HepG2 (cell line): ENCODE measurements around the gene VPS13D. TPM values are rescaled to one million over a fixed set of nuclear protein-coding genes. Genes with fewer than 3 reads are reported as not detected.
A peak's percentile ranks its signal among the peaks of the same experiment; 100 is the strongest.

ENCODE experiments used
- ATAC-seq: fragments of 200-7000 bp; cut with Tn5 transposase; 3 replicates; pipeline ENCODE4 v1.9.1; 2020; ENCODE audit warnings: mild to moderate bottlenecking, moderate library complexity
- BruUV-seq: library from RNA; stranded (reverse); fragments of 400-500 nt; replicated peaks from 2 replicates; lab custom pipeline; 2021; lab: Mats Ljungman, UMichigan
- CTCF ChIA-PET: fragments of 300-600 bp; formaldehyde crosslinking; extraction: SDS; loops from one replicate; lab custom pipeline; 2021; ENCODE audit warnings: low total read pairs, inconsistent platforms, low intra/inter-chr PET ratio; lab: Yijun Ruan, JAX
- POLR2A ChIA-PET: fragments of 350-600 bp; sonication (Branson Sonifier 250); formaldehyde crosslinking; loops from one replicate; lab custom pipeline; 2020; ENCODE audit warnings: antibody characterized with exemption, inconsistent platforms; lab: Yijun Ruan, JAX
- DNase-seq: peaks from one replicate; pipeline ENCODE4 v3.0.0-alpha.2; 2015; ENCODE audit warnings: low spot score
- FAIRE-seq: peaks from 3 replicates; lab custom pipeline; 2011; peaks lifted over from hg19 to GRCh38; lab: Jason Lieb, UNC
- H2AFZ ChIP-seq: one replicate; pipeline ENCODE4 v1.6.1; 2011; ENCODE audit warnings: low read length, inconsistent platforms
- H3K27ac ChIP-seq: fragments of 300-600 bp; 3 replicates; pipeline ENCODE4 v1.8.0; 2011; ENCODE audit warnings: mixed run types, mild to moderate bottlenecking, mixed read lengths, low read length, inconsistent platforms; ENCODE audit not compliant: insufficient read depth; ENCODE audit errors: extremely low read length
- H3K27me3 ChIP-seq, 2 experiments: fragments of 200-600 bp in 1 of 2; 2 replicates in 1 of 2; 3 replicates in 1 of 2; pipeline versions ENCODE4 v1.6.0 to v1.8.0; 2011; ENCODE audit warnings: low read length in 2 of 2, mild to moderate bottlenecking in 2 of 2, moderate library complexity in 2 of 2, inconsistent platforms in 1 of 2; ENCODE audit not compliant: insufficient read depth in 2 of 2, control insufficient read depth in 1 of 2
- H3K36me3 ChIP-seq, 2 experiments: fragments of 200-600 bp in 1 of 2; replicated peaks in 1 of 2; 2 replicates in 1 of 2; 3 replicates in 1 of 2; pipeline versions ENCODE4 v1.5.1 to v1.8.0; 2011; ENCODE audit warnings: low read length in 2 of 2, inconsistent platforms in 1 of 2; ENCODE audit not compliant: insufficient read depth in 2 of 2, control insufficient read depth in 1 of 2
- H3K4me1 ChIP-seq: 2 replicates; pipeline ENCODE4 v1.5.1; 2012; ENCODE audit warnings: low read length, inconsistent platforms; ENCODE audit not compliant: insufficient read depth
- H3K4me2 ChIP-seq: 2 replicates; pipeline ENCODE4 v1.6.0; 2011; ENCODE audit warnings: low read depth, low read length, inconsistent platforms
- H3K4me3 ChIP-seq, 3 experiments: fragments of 200-600 bp in 1 of 3; sonication (generic), shearing (Covaris generic) in 1 of 3; replicated peaks in 1 of 3; 2 replicates each; pipeline ENCODE4 v1.5.1; 2011 to 2016; ENCODE audit warnings: low read length in 3 of 3, inconsistent platforms in 2 of 3, low read depth in 2 of 3, mild to moderate bottlenecking in 2 of 3, control low read depth in 1 of 3, mixed read lengths in 1 of 3; ENCODE audit not compliant: insufficient read depth in 1 of 3
- H3K79me2 ChIP-seq: one replicate; pipeline ENCODE4 v1.6.1; 2011; ENCODE audit warnings: low read length, inconsistent platforms; ENCODE audit not compliant: insufficient read depth
- H3K9ac ChIP-seq: 2 replicates; pipeline ENCODE4 v1.6.0; 2011; ENCODE audit warnings: mild to moderate bottlenecking, low read depth, low read length, inconsistent platforms; ENCODE audit not compliant: insufficient read depth
- H3K9me3 ChIP-seq: 2 replicates; pipeline ENCODE4 v1.5.1; 2012; ENCODE audit warnings: mild to moderate bottlenecking, low read length
- H4K20me1 ChIP-seq: 2 replicates; pipeline ENCODE4 v1.6.0; 2011; ENCODE audit warnings: inconsistent platforms, mild to moderate bottlenecking, low read length, moderate library complexity; ENCODE audit not compliant: insufficient read depth
- GLMP ChIP-seq: sonication (generic); formaldehyde crosslinking; IDR thresholded peaks from 2 replicates; pipeline ENCODE4 v1.9.0; 2021; ENCODE audit warnings: missing genetic modification reagents, mild to moderate bottlenecking, borderline replicate concordance
- ZFP41 ChIP-seq: sonication (generic); formaldehyde crosslinking; IDR thresholded peaks from 2 replicates; pipeline ENCODE4 v1.4.0; 2020; ENCODE audit warnings: mild to moderate bottlenecking, missing genetic modification reagents, borderline replicate concordance
- ZNF629 ChIP-seq: sonication (generic); formaldehyde crosslinking; conservative IDR thresholded peaks from 2 replicates; pipeline ENCODE4 v1.5.0; 2020; ENCODE audit warnings: missing genetic modification reagents
- WGBS: methylation state at CpG from one replicate; pipeline ENCODE4 v1.1.6; 2017; ENCODE audit warnings: low lambda C conversion rate; 5-methylcytosine and 5-hydroxymethylcytosine counted together
- in situ Hi-C: cut with HindIII; loops from 2 replicates; pipeline ENCODE4 v1.10.0; 2017; ENCODE audit warnings: low pct_unique_long_range_greater_than_20kb; ENCODE audit not compliant: extremely low pct_ligation_motif_present
- intact Hi-C: fragments of 100-400 bp; cut with micrococcal nuclease; formaldehyde crosslinking; loops from one replicate; pipeline ENCODE4 v1.10.0; 2022; ENCODE audit not compliant: unreplicated experiment
- polyA plus RNA-seq, 8 experiments: library from polyadenylated mRNA; depleted of rRNA in 3 of 8; stranded (reverse) in 7 of 8; unstranded in 1 of 8; fragments of >200 nt; fragmentation: Illumina TruSeq in 4 of 8; extraction: Trizol in 4 of 8; gene quantifications; 2 replicates each; pipeline versions ENCODE4 v1.2.1 to v1.2.3, GENCODE V29; 2011 to 2016; ENCODE audit warnings: low read depth in 4 of 8, missing spikeins in 1 of 8, mixed read lengths in 1 of 8; ENCODE audit not compliant: insufficient read depth in 1 of 8
- total RNA-seq, 5 experiments: library from RNA; depleted of rRNA; stranded (reverse); fragments of >200 nt; fragmentation: Illumina TruSeq; extraction: Trizol; gene quantifications; 2 replicates each; pipeline ENCODE4 v1.2.3, GENCODE V29; 2016; ENCODE audit warnings: low read depth in 1 of 5
- TF ChIP-seq, protein P1 (sequence below): sonication (generic); formaldehyde crosslinking; IDR thresholded peaks from 2 replicates; pipeline ENCODE4 v1.4.0; 2020; ENCODE audit warnings: missing genetic modification reagents, mild to moderate bottlenecking, borderline replicate concordance
- TF ChIP-seq, protein P2 (sequence below): sonication (generic); formaldehyde crosslinking; IDR thresholded peaks from 2 replicates; pipeline ENCODE4 v1.8.0; 2022; ENCODE audit warnings: missing genetic modification reagents, mild to moderate bottlenecking, borderline replicate concordance
- TF ChIP-seq, protein P3 (sequence below): fragments of 450-650 bp; IDR thresholded peaks from 2 replicates; pipeline ENCODE4 v1.6.1; 2017

VPS13D gene
- total and polyA plus RNA-seq, 2 of the 13 experiments (the other 11 are each of a cell fraction or from before 2014, with no cell fraction given): 8.6 to 13.9 TPM

DNA sequence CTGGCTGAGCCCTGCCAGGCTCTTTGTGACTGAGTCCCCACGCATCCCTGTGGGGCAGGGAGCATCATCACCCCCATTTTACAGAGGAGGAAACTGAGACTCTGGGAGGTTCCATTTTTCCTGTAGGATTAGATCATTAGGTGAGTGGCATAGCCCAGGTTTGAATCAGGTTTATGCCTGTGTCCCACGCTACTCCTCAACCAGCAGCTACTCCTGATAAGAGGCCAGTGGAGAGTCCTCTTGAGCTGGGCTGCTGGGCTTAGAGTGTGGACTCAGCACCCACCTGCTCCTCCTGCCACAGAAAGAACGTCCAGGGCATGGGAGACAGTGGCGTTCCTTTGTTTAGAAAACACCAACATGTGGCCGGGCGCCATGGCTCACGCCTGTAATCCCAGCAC is 32.3 kb upstream of the VPS13D start:
- Histone ChIP-seq H3K36me3 (no peaks in the 10 kb centered on the region), H3K9me3 (no peaks in the 10 kb centered on the region), H2AFZ (no peak overlapping the region), H3K4me2 (no peak overlapping the region), H4K20me1 (no peaks in the 10 kb centered on the region), H3K4me1 (peaks cover 21% of the 10 kb centered on the region), H3K4me3 (no peak overlapping the region), H3K79me2 (no peaks in the 10 kb centered on the region), H3K27me3 (peaks cover 3 to 8% of the 10 kb centered on the region in 2 experiments; a peak in 2 of 5 replicates), H3K9ac (no peak overlapping the region), H3K27ac (no peak overlapping the region)
- WGBS: 61% methylated on average over 7 of the region's 7 CpGs
- in situ Hi-C loops: no loop called here
- TF ChIP-seq, protein P1, sequence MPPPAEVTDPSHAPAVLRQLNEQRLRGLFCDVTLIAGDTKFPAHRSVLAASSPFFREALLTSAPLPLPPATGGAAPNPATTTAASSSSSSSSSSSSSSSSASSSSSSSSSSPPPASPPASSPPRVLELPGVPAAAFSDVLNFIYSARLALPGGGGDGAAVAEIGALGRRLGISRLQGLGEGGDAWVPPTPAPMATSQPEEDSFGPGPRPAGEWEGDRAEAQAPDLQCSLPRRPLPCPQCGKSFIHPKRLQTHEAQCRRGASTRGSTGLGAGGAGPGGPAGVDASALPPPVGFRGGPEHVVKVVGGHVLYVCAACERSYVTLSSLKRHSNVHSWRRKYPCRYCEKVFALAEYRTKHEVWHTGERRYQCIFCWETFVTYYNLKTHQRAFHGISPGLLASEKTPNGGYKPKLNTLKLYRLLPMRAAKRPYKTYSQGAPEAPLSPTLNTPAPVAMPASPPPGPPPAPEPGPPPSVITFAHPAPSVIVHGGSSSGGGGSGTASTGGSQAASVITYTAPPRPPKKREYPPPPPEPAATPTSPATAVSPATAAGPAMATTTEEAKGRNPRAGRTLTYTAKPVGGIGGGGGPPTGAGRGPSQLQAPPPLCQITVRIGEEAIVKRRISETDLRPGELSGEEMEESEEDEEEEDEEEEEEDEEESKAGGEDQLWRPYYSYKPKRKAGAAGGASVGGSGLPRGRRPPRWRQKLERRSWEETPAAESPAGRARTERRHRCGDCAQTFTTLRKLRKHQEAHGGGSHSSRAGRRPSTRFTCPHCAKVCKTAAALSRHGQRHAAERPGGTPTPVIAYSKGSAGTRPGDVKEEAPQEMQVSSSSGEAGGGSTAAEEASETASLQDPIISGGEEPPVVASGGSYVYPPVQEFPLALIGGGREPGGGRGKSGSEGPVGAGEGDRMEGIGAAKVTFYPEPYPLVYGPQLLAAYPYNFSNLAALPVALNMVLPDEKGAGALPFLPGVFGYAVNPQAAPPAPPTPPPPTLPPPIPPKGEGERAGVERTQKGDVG (CRISPR knock-in tag): no peak
- TF ChIP-seq GLMP (CRISPR knock-in tag): no peak
- TF ChIP-seq, protein P2, sequence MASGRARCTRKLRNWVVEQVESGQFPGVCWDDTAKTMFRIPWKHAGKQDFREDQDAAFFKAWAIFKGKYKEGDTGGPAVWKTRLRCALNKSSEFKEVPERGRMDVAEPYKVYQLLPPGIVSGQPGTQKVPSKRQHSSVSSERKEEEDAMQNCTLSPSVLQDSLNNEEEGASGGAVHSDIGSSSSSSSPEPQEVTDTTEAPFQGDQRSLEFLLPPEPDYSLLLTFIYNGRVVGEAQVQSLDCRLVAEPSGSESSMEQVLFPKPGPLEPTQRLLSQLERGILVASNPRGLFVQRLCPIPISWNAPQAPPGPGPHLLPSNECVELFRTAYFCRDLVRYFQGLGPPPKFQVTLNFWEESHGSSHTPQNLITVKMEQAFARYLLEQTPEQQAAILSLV (CRISPR knock-in tag): no peak
- TF ChIP-seq, protein P3, sequence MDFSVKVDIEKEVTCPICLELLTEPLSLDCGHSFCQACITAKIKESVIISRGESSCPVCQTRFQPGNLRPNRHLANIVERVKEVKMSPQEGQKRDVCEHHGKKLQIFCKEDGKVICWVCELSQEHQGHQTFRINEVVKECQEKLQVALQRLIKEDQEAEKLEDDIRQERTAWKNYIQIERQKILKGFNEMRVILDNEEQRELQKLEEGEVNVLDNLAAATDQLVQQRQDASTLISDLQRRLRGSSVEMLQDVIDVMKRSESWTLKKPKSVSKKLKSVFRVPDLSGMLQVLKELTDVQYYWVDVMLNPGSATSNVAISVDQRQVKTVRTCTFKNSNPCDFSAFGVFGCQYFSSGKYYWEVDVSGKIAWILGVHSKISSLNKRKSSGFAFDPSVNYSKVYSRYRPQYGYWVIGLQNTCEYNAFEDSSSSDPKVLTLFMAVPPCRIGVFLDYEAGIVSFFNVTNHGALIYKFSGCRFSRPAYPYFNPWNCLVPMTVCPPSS: no peak
- TF ChIP-seq ZNF629 (CRISPR knock-in tag): 0 out of 2 replicates have a peak, but pooled peaks have one; percentile 21
- TF ChIP-seq ZFP41 (CRISPR knock-in tag): no peak
- DNase-seq: no peak
- intact Hi-C loops: no loop called here
- POLR2A ChIA-PET: no interaction called here
- BruUV-seq: no TSS peak
- no peak for FAIRE-seq
- CTCF ChIA-PET: no interaction called here
- ATAC-seq: no peak
